HepG2 (cell line): ENCODE results near the gene TIRAP. TPM values are rescaled to one million over a fixed set of nuclear protein-coding genes. Genes with fewer than 3 reads are reported as not detected.

Experiments used
- ATAC-seq: fragments of 200-7000 bp; cut with Tn5 transposase; 3 replicates; pipeline ENCODE4 v1.9.1; 2020; ENCODE audit warnings: mild to moderate bottlenecking, moderate library complexity
- BruUV-seq: library from RNA; stranded (reverse); fragments of 400-500 nt; replicated peaks from 2 replicates; lab custom pipeline; 2021; lab: Mats Ljungman, UMichigan
- CTCF ChIA-PET: fragments of 300-600 bp; formaldehyde crosslinking; extraction: SDS; loops from one replicate; lab custom pipeline; 2021; ENCODE audit warnings: low total read pairs, inconsistent platforms, low intra/inter-chr PET ratio; lab: Yijun Ruan, JAX
- POLR2A ChIA-PET: fragments of 350-600 bp; sonication (Branson Sonifier 250); formaldehyde crosslinking; loops from one replicate; lab custom pipeline; 2020; ENCODE audit warnings: antibody characterized with exemption, inconsistent platforms; lab: Yijun Ruan, JAX
- DNase-seq: peaks from one replicate; pipeline ENCODE4 v3.0.0-alpha.2; 2015; ENCODE audit warnings: low spot score
- FAIRE-seq: peaks from 3 replicates; lab custom pipeline; 2011; peaks lifted over from hg19 to GRCh38; lab: Jason Lieb, UNC
- H2AFZ ChIP-seq: one replicate; pipeline ENCODE4 v1.6.1; 2011; ENCODE audit warnings: low read length, inconsistent platforms
- H3K27ac ChIP-seq: fragments of 300-600 bp; 3 replicates; pipeline ENCODE4 v1.8.0; 2011; ENCODE audit warnings: mixed run types, mild to moderate bottlenecking, mixed read lengths, low read length, inconsistent platforms; ENCODE audit not compliant: insufficient read depth; ENCODE audit errors: extremely low read length
- H3K27me3 ChIP-seq, 2 experiments: fragments of 200-600 bp in 1 of 2; 2 replicates in 1 of 2; 3 replicates in 1 of 2; pipeline versions ENCODE4 v1.6.0 to v1.8.0; 2011; ENCODE audit warnings: low read length in 2 of 2, mild to moderate bottlenecking in 2 of 2, moderate library complexity in 2 of 2, inconsistent platforms in 1 of 2; ENCODE audit not compliant: insufficient read depth in 2 of 2, control insufficient read depth in 1 of 2
- H3K36me3 ChIP-seq, 2 experiments: fragments of 200-600 bp in 1 of 2; replicated peaks in 1 of 2; 2 replicates in 1 of 2; 3 replicates in 1 of 2; pipeline versions ENCODE4 v1.5.1 to v1.8.0; 2011; ENCODE audit warnings: low read length in 2 of 2, inconsistent platforms in 1 of 2; ENCODE audit not compliant: insufficient read depth in 2 of 2, control insufficient read depth in 1 of 2
- H3K4me1 ChIP-seq: 2 replicates; pipeline ENCODE4 v1.5.1; 2012; ENCODE audit warnings: low read length, inconsistent platforms; ENCODE audit not compliant: insufficient read depth
- H3K4me2 ChIP-seq: 2 replicates; pipeline ENCODE4 v1.6.0; 2011; ENCODE audit warnings: low read depth, low read length, inconsistent platforms
- H3K4me3 ChIP-seq, 3 experiments: fragments of 200-600 bp in 1 of 3; sonication (generic), shearing (Covaris generic) in 1 of 3; replicated peaks in 1 of 3; 2 replicates each; pipeline ENCODE4 v1.5.1; 2011 to 2016; ENCODE audit warnings: low read length in 3 of 3, inconsistent platforms in 2 of 3, low read depth in 2 of 3, mild to moderate bottlenecking in 2 of 3, control low read depth in 1 of 3, mixed read lengths in 1 of 3; ENCODE audit not compliant: insufficient read depth in 1 of 3
- H3K79me2 ChIP-seq: one replicate; pipeline ENCODE4 v1.6.1; 2011; ENCODE audit warnings: low read length, inconsistent platforms; ENCODE audit not compliant: insufficient read depth
- H3K9ac ChIP-seq: 2 replicates; pipeline ENCODE4 v1.6.0; 2011; ENCODE audit warnings: mild to moderate bottlenecking, low read depth, low read length, inconsistent platforms; ENCODE audit not compliant: insufficient read depth
- H3K9me3 ChIP-seq: 2 replicates; pipeline ENCODE4 v1.5.1; 2012; ENCODE audit warnings: mild to moderate bottlenecking, low read length
- H4K20me1 ChIP-seq: 2 replicates; pipeline ENCODE4 v1.6.0; 2011; ENCODE audit warnings: inconsistent platforms, mild to moderate bottlenecking, low read length, moderate library complexity; ENCODE audit not compliant: insufficient read depth
- FOXA1 ChIP-seq, 2 experiments: fragments of 450-650 bp in 1 of 2; sonication (generic) in 1 of 2; formaldehyde crosslinking in 1 of 2; IDR thresholded peaks; 2 replicates each; pipeline versions ENCODE4 v1.4.0 to v1.6.1; 2016 to 2020; ENCODE audit warnings: missing genetic modification reagents in 1 of 2
- HNRNPK ChIP-seq: fragments of 200-400 bp; formaldehyde crosslinking; IDR thresholded peaks from 2 replicates; pipeline ENCODE4 v1.6.1; 2018; ENCODE audit warnings: low read length, low read depth, moderate library complexity, mild to moderate bottlenecking; ENCODE audit not compliant: poor library complexity, severe bottlenecking
- HNRNPUL1 ChIP-seq: fragments of 200-400 bp; formaldehyde crosslinking; IDR thresholded peaks from 2 replicates; pipeline ENCODE4 v1.6.1; 2017; ENCODE audit warnings: low read depth, mild to moderate bottlenecking, low read length, moderate library complexity
- KMT2B ChIP-seq: IDR thresholded peaks from 2 replicates; pipeline ENCODE4 v1.6.1; 2016; ENCODE audit warnings: missing genetic modification reagents, missing compliant biosample characterization
- MED1 ChIP-seq: sonication (generic); formaldehyde crosslinking; IDR thresholded peaks from 2 replicates; pipeline ENCODE4 v1.4.0; 2020; ENCODE audit warnings: missing genetic modification reagents
- PRMT3 ChIP-seq: sonication (generic); formaldehyde crosslinking; IDR thresholded peaks from 2 replicates; pipeline ENCODE4 v1.8.1; 2022; ENCODE audit warnings: low read depth, mild to moderate bottlenecking, moderate library complexity, missing genetic modification reagents, borderline replicate concordance
- SOX6 ChIP-seq, 2 experiments: fragments of 450-650 bp in 1 of 2; sonication (generic) in 1 of 2; formaldehyde crosslinking in 1 of 2; IDR thresholded peaks; 2 replicates each; pipeline versions ENCODE4 v1.4.0 to v1.6.1; 2017 to 2020; ENCODE audit warnings: antibody characterized with exemption in 1 of 2, mild to moderate bottlenecking in 1 of 2, missing genetic modification reagents in 1 of 2
- TRIM24 ChIP-seq: sonication (generic); formaldehyde crosslinking; IDR thresholded peaks from 2 replicates; pipeline ENCODE4 v1.8.0; 2022; ENCODE audit warnings: mild to moderate bottlenecking, missing genetic modification reagents
- TSC22D2 ChIP-seq: sonication (generic); formaldehyde crosslinking; IDR thresholded peaks from 2 replicates; pipeline ENCODE4 v1.5.1; 2020; ENCODE audit warnings: missing genetic modification reagents, mild to moderate bottlenecking, borderline replicate concordance
- ZNF180 ChIP-seq: sonication (generic); formaldehyde crosslinking; IDR thresholded peaks from 2 replicates; pipeline ENCODE4 v1.4.0; 2020; ENCODE audit warnings: low read depth, missing genetic modification reagents, borderline replicate concordance
- ZNF225 ChIP-seq: sonication (generic); formaldehyde crosslinking; IDR thresholded peaks from 2 replicates; pipeline ENCODE4 v1.4.0; 2020; ENCODE audit warnings: mild to moderate bottlenecking, missing genetic modification reagents
- ZNF329 ChIP-seq: sonication (generic); formaldehyde crosslinking; IDR thresholded peaks from 2 replicates; pipeline ENCODE4 v1.9.0; 2021; ENCODE audit warnings: low read depth, mild to moderate bottlenecking, missing genetic modification reagents
- ZNF446 ChIP-seq: sonication (generic); formaldehyde crosslinking; IDR thresholded peaks from 2 replicates; pipeline ENCODE4 v1.5.0; 2020; ENCODE audit warnings: mild to moderate bottlenecking, missing genetic modification reagents
- ZNF496 ChIP-seq: sonication (generic); formaldehyde crosslinking; IDR thresholded peaks from 2 replicates; pipeline ENCODE4 v1.8.1; 2023; ENCODE audit warnings: mild to moderate bottlenecking, moderate library complexity, missing genetic modification reagents; ENCODE audit not compliant: insufficient replicate concordance
- ZSCAN25 ChIP-seq: sonication (generic); formaldehyde crosslinking; IDR thresholded peaks from 2 replicates; pipeline ENCODE4 v1.8.0; 2022; ENCODE audit warnings: mild to moderate bottlenecking, missing genetic modification reagents
- WGBS: methylation state at CpG from one replicate; pipeline ENCODE4 v1.1.6; 2017; ENCODE audit warnings: low lambda C conversion rate; 5-methylcytosine and 5-hydroxymethylcytosine counted together
- in situ Hi-C: cut with HindIII; loops from 2 replicates; pipeline ENCODE4 v1.10.0; 2017; ENCODE audit warnings: low pct_unique_long_range_greater_than_20kb; ENCODE audit not compliant: extremely low pct_ligation_motif_present
- intact Hi-C: fragments of 100-400 bp; cut with micrococcal nuclease; formaldehyde crosslinking; loops from one replicate; pipeline ENCODE4 v1.10.0; 2022; ENCODE audit not compliant: unreplicated experiment
- polyA plus RNA-seq, 8 experiments: library from polyadenylated mRNA; depleted of rRNA in 3 of 8; stranded (reverse) in 7 of 8; unstranded in 1 of 8; fragments of >200 nt; fragmentation: Illumina TruSeq in 4 of 8; extraction: Trizol in 4 of 8; gene quantifications; 2 replicates each; pipeline versions ENCODE4 v1.2.1 to v1.2.3, GENCODE V29; 2011 to 2016; ENCODE audit warnings: low read depth in 4 of 8, missing spikeins in 1 of 8, mixed read lengths in 1 of 8; ENCODE audit not compliant: insufficient read depth in 1 of 8
- total RNA-seq, 5 experiments: library from RNA; depleted of rRNA; stranded (reverse); fragments of >200 nt; fragmentation: Illumina TruSeq; extraction: Trizol; gene quantifications; 2 replicates each; pipeline ENCODE4 v1.2.3, GENCODE V29; 2016; ENCODE audit warnings: low read depth in 1 of 5
- TF ChIP-seq, protein P1 (sequence below): sonication (generic); formaldehyde crosslinking; IDR thresholded peaks from 2 replicates; pipeline ENCODE4 v1.4.0; 2020; ENCODE audit warnings: mild to moderate bottlenecking, missing genetic modification reagents
- TF ChIP-seq, protein P2 (sequence below): sonication (generic); formaldehyde crosslinking; IDR thresholded peaks from 2 replicates; pipeline ENCODE4 v1.5.1; 2020; ENCODE audit warnings: mild to moderate bottlenecking, missing genetic modification reagents, borderline replicate concordance
- TF ChIP-seq, protein P3 (sequence below): sonication (generic); formaldehyde crosslinking; conservative IDR thresholded peaks from 2 replicates; pipeline ENCODE4 v1.8.0; 2022; ENCODE audit warnings: mild to moderate bottlenecking, moderate library complexity, missing genetic modification reagents
- TF ChIP-seq, protein P4 (sequence below): sonication (generic); formaldehyde crosslinking; IDR thresholded peaks from 2 replicates; pipeline ENCODE4 v1.8.1; 2023; ENCODE audit warnings: mild to moderate bottlenecking, missing genetic modification reagents, borderline replicate concordance

TIRAP gene
- total and polyA plus RNA-seq, 2 of the 13 experiments (the other 11 are each of a cell fraction or from before 2014, with no cell fraction given): 5.4 to 5.7 TPM

- no peak overlapping the region for H2AFZ ChIP-seq
- H3K4me1 ChIP-seq: peaks cover 19% of the 10 kb centered on the region
- FAIRE-seq: no peak
- ChIA-PET CTCF (no interaction called here), POLR2A (no interaction called here)
- no peak overlapping the region for H3K9ac ChIP-seq
- in situ Hi-C loops (no loop called here), intact Hi-C loops (no loop called here)
- H3K9me3 ChIP-seq: no peaks in the 10 kb centered on the region
- H3K79me2 ChIP-seq: no peaks in the 10 kb centered on the region
- no peak overlapping the region for H3K4me3 ChIP-seq
- H3K27me3 ChIP-seq: no peaks in the 10 kb centered on the region
- TF ChIP-seq ZSCAN25 (CRISPR knock-in tag): no peak
- TF ChIP-seq, protein P1, sequence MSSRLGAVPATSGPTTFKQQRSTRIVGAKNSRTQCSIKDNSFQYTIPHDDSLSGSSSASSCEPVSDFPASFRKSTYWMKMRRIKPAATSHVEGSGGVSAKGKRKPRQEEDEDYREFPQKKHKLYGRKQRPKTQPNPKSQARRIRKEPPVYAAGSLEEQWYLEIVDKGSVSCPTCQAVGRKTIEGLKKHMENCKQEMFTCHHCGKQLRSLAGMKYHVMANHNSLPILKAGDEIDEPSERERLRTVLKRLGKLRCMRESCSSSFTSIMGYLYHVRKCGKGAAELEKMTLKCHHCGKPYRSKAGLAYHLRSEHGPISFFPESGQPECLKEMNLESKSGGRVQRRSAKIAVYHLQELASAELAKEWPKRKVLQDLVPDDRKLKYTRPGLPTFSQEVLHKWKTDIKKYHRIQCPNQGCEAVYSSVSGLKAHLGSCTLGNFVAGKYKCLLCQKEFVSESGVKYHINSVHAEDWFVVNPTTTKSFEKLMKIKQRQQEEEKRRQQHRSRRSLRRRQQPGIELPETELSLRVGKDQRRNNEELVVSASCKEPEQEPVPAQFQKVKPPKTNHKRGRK (CRISPR knock-in tag): no peak
- TF ChIP-seq HNRNPK: no peak
- no peak for TF ChIP-seq ZNF180 (CRISPR knock-in tag)
- no peak for TF ChIP-seq KMT2B (CRISPR knock-in tag)
- no peak for TF ChIP-seq FOXA1 (IDR thresholded peaks at IDR 0.05)
- TF ChIP-seq FOXA1 (CRISPR knock-in tag; IDR thresholded peaks at IDR 0.05): no peak
- TF ChIP-seq HNRNPUL1: no peak
- TF ChIP-seq SOX6 (IDR thresholded peaks at IDR 0.05): no peak
- TF ChIP-seq SOX6 (CRISPR knock-in tag; IDR thresholded peaks at IDR 0.05): no peak
- no peak for TF ChIP-seq TRIM24
- TF ChIP-seq, protein P2, sequence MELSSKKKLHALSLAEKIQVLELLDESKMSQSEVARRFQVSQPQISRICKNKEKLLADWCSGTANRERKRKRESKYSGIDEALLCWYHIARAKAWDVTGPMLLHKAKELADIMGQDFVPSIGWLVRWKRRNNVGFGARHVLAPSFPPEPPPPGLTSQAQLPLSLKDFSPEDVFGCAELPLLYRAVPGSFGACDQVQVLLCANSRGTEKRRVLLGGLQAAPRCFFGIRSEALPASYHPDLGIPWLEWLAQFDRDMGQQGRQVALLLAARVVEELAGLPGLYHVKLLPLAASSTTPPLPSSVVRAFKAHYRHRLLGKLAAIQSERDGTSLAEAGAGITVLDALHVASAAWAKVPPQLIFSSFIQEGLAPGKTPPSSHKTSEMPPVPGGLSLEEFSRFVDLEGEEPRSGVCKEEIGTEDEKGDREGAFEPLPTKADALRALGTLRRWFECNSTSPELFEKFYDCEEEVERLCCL (CRISPR knock-in tag): no peak
- TF ChIP-seq TSC22D2 (CRISPR knock-in tag): no peak
- TF ChIP-seq ZNF329: no peak
- TF ChIP-seq, protein P3, sequence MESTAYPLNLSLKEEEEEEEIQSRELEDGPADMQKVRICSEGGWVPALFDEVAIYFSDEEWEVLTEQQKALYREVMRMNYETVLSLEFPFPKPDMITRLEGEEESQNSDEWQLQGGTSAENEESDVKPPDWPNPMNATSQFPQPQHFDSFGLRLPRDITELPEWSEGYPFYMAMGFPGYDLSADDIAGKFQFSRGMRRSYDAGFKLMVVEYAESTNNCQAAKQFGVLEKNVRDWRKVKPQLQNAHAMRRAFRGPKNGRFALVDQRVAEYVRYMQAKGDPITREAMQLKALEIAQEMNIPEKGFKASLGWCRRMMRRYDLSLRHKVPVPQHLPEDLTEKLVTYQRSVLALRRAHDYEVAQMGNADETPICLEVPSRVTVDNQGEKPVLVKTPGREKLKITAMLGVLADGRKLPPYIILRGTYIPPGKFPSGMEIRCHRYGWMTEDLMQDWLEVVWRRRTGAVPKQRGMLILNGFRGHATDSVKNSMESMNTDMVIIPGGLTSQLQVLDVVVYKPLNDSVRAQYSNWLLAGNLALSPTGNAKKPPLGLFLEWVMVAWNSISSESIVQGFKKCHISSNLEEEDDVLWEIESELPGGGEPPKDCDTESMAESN (CRISPR knock-in tag): no peak
- no peak for TF ChIP-seq ZNF496
- TF ChIP-seq, protein P4, sequence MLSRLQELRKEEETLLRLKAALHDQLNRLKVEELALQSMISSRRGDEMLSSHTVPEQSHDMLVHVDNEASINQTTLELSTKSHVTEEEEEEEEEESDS (CRISPR knock-in tag): no peak
- no peak for TF ChIP-seq ZNF446 (CRISPR knock-in tag)
- TF ChIP-seq ZNF225 (CRISPR knock-in tag): no peak
- TF ChIP-seq MED1: no peak
- no peak for TF ChIP-seq PRMT3
- WGBS: 96% methylated on average over 7 of the region's 11 CpGs
- no peak for ATAC-seq
- no peak overlapping the region for H3K27ac ChIP-seq
- H4K20me1 ChIP-seq: no peaks in the 10 kb centered on the region
- H3K4me2 ChIP-seq: no peak overlapping the region
- DNase-seq: no peak
- peaks cover 12 to 32% of the 10 kb centered on the region in 2 experiments; a peak in 4 of 5 replicates for H3K36me3 ChIP-seq
- no TSS peak for BruUV-seq
Observed at GRCh38 chr11:126339863-126340434, 57.1 kb downstream of the TIRAP start.
